A549 (cell line): ENCODE measurements around the gene KCNK6.

Experiments
- EHMT2 ChIP-seq: fragments of 200-600 bp; sonication (generic); IDR thresholded peaks from 2 replicates; pipeline ENCODE4 v1.6.1; 2016; ENCODE audit warnings: antibody characterized with exemption, low read depth, mild to moderate bottlenecking, moderate library complexity
- EP300 ChIP-seq, 2 experiments: fragments of >200 bp; sonication (Bioruptor Twin); formaldehyde crosslinking; IDR thresholded peaks; 2 replicates in 1 of 2; 3 replicates in 1 of 2; pipeline ENCODE4 v1.6.1; 2016 to 2017
- POLR2A ChIP-seq: IDR thresholded peaks from 2 replicates; pipeline ENCODE4 v1.6.1; 2012; ENCODE audit warnings: mild to moderate bottlenecking, low read length
- SREBF2 ChIP-seq: fragments of 450-650 bp; IDR thresholded peaks from 2 replicates; pipeline ENCODE4 v1.6.1; 2014; ENCODE audit warnings: mild to moderate bottlenecking, moderate library complexity
- TF ChIP-seq, protein P1 (sequence below): fragments of >200 bp; sonication (Bioruptor Twin); formaldehyde crosslinking; IDR thresholded peaks from 3 replicates; pipeline ENCODE4 v1.5.1; 2016
- TF ChIP-seq, protein P2 (sequence below): IDR thresholded peaks from 2 replicates; pipeline ENCODE4 v1.6.1; 2012

DNA sequence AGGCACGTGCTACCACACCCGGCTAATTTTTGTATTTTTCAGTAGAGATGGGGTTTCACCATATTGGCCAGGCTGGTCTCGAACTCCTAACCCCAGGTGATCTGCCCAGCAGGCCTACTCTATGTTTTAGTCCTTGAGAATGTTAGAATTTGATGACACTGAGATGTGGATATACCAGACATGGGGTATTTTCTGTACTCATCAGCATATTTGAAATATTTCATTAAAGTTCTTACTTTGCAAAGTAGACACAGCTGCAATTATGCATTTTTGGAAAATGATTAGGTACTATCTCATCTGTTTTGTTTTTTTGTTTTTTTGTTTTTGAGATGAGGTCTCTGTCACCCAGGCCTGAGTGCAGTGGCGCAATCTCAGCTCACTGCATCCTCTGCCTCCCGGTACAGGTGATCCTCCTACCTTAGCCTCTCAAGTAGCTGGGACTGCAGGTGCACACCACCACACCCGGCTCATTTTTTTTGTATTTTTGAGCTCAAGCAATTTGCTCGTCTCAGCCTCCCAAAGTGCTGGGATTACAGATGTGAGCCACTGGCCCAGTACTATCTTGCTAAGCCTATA lies 42.6 kb upstream of the KCNK6 start:
- no peak for TF ChIP-seq EHMT2
- TF ChIP-seq, protein P1, sequence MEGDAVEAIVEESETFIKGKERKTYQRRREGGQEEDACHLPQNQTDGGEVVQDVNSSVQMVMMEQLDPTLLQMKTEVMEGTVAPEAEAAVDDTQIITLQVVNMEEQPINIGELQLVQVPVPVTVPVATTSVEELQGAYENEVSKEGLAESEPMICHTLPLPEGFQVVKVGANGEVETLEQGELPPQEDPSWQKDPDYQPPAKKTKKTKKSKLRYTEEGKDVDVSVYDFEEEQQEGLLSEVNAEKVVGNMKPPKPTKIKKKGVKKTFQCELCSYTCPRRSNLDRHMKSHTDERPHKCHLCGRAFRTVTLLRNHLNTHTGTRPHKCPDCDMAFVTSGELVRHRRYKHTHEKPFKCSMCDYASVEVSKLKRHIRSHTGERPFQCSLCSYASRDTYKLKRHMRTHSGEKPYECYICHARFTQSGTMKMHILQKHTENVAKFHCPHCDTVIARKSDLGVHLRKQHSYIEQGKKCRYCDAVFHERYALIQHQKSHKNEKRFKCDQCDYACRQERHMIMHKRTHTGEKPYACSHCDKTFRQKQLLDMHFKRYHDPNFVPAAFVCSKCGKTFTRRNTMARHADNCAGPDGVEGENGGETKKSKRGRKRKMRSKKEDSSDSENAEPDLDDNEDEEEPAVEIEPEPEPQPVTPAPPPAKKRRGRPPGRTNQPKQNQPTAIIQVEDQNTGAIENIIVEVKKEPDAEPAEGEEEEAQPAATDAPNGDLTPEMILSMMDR: no peak
- TF ChIP-seq, protein P2, sequence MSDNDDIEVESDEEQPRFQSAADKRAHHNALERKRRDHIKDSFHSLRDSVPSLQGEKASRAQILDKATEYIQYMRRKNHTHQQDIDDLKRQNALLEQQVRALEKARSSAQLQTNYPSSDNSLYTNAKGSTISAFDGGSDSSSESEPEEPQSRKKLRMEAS: no peak
- no peak for TF ChIP-seq SREBF2
- no peak for TF ChIP-seq POLR2A
- TF ChIP-seq EP300 (IDR thresholded peaks at IDR 0.05): no peak
